GM12865 (cell line): ENCODE measurements around the gene SNRNP70.
A peak's percentile ranks its signal among the peaks of the same experiment; 100 is the strongest.

Source experiments
- DNase-seq: peaks from one replicate; pipeline ENCODE4 v3.0.0; 2010; ENCODE audit warnings: low read depth
- H3K4me3 ChIP-seq: 2 replicates; pipeline ENCODE4 v1.5.1; 2011; ENCODE audit warnings: mild to moderate bottlenecking, low read depth, low read length, control low read depth
- CTCF ChIP-seq: IDR thresholded peaks from 2 replicates; pipeline ENCODE4 v1.5.1; 2011; ENCODE audit warnings: low read length, control low read depth, low read depth, inconsistent platforms; ENCODE audit not compliant: insufficient read depth; ENCODE audit errors: missing control alignments

Gene SNRNP70

GRCh38 chr19:49098795-49099194 lies 13.5 kb downstream of the SNRNP70 start:
- no peak for TF ChIP-seq CTCF
- H3K4me3 ChIP-seq, result no peak overlapping the region
- DNase-seq, result no peak

- no peak overlapping the region for H3K4me3 ChIP-seq
- DNase-seq, result no peak
- TF ChIP-seq CTCF, result no peak
Observed at GRCh38 chr19:49101160-49101559, 15.9 kb downstream of the SNRNP70 start.

- TF ChIP-seq CTCF, result no peak
- DNase-seq, result no peak
- H3K4me3 ChIP-seq, result no peak overlapping the region
Observed at GRCh38 chr19:49102303-49102702, 17.1 kb downstream of the SNRNP70 start.

- DNase-seq, result no peak
- no peak overlapping the region for H3K4me3 ChIP-seq
- no peak for TF ChIP-seq CTCF
Observed at GRCh38 chr19:49103331-49104085, 18.3 kb downstream of the SNRNP70 start.

- TF ChIP-seq CTCF, result no peak
- no peak overlapping the region for H3K4me3 ChIP-seq
- no peak for DNase-seq
Observed at GRCh38 chr19:49104229-49104864, 19.1 kb downstream of the SNRNP70 start.

- TF ChIP-seq CTCF, result peak; percentile 83
- no peak overlapping the region for H3K4me3 ChIP-seq
Observed at GRCh38 chr19:49106648-49107135, 21.4 kb downstream of the SNRNP70 start.

More at GRCh38 chr19:49106648-49107135, 21.4 kb downstream of the SNRNP70 start:
- DNase-seq, result peak; percentile 69
